AG04450 (cell line): ENCODE results near the gene KLHL29. TPM values are rescaled to one million over a fixed set of nuclear protein-coding genes. Genes with fewer than 3 reads are reported as not detected.

Source experiments
- CTCF ChIA-PET: fragments of 300-600, 350-600 bp; formaldehyde crosslinking; extraction: SDS; loops from one replicate; lab custom pipeline; 2022; ENCODE audit warnings: antibody characterized with exemption, inconsistent platforms; lab: Charles Lee
- POLR2A ChIA-PET: fragments of 350-600 bp; formaldehyde crosslinking; extraction: SDS; loops from one replicate; lab custom pipeline; 2021; ENCODE audit warnings: antibody characterized with exemption, inconsistent platforms; lab: Yijun Ruan, JAX
- DNase-seq: peaks from one replicate; pipeline ENCODE4 v3.0.0-alpha.2; 2011; ENCODE audit warnings: low read depth, low spot score
- H3K27ac ChIP-seq: one replicate; pipeline ENCODE4 v1.5.1; 2012; ENCODE audit warnings: low read depth, low read length, control low read depth
- H3K27me3 ChIP-seq: one replicate; pipeline ENCODE4 v1.6.0; 2012; ENCODE audit warnings: low read length; ENCODE audit not compliant: control insufficient read depth, insufficient read depth
- H3K4me3 ChIP-seq: 2 replicates; pipeline ENCODE4 v1.5.1; 2011; ENCODE audit warnings: mild to moderate bottlenecking, low read depth, low read length, control low read depth
- H3K9me3 ChIP-seq: 2 replicates; pipeline ENCODE4 v1.5.1; 2012; ENCODE audit warnings: low read length; ENCODE audit not compliant: control insufficient read depth, insufficient read depth
- CTCF ChIP-seq: IDR thresholded peaks from 2 replicates; pipeline ENCODE4 v1.5.1; 2011; ENCODE audit warnings: low read depth, low read length, control low read depth, inconsistent platforms
- polyA plus RNA-seq: library from polyadenylated mRNA; depleted of rRNA; stranded (reverse); fragments of >200 nt; gene quantifications from 2 replicates; pipeline ENCODE4 v1.2.3, GENCODE V29; 2011

KLHL29 gene
- polyA plus RNA-seq, 1 experiment = 3.6 TPM

DNA sequence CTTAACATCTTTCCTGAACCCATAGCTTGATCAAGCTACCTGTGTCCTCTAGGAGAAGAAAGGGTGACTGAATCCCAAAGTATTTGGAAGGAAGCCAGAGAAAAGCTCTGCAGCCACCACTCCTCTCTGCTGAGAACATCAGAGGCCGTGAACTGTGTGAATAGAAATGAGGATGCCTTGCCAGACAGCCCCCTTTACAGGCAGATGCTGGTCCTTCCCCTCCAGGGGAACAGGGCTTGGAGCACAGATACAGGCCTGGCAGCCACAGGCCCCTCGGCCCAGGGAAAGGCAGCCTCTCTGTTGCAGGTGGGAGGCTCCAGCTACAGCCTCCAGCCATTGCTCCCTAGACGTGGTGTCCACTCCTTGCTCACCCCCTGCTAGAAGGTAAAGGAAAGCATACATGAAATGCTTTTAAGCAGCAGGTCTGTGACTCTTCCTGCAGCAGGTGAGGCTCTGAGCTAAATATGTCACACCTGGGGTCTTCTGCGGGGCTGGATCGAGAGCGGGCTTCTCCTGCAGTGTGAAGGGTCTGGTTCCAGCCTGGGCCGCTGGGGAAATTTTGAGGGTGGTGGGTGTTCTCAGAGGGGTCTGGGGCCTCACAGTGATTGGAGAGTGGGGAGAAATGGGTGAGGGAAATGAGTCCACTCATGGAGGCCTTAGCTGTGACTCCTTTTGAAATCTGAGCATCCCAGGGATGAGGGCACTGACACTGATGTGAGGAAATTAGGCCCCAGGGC, 234.0 kb downstream of the KLHL29 start:
- TF ChIP-seq CTCF = no peak
- H3K27ac ChIP-seq = no peak overlapping the region
- ChIA-PET CTCF (no interaction called here), POLR2A (no interaction called here)
- peaks cover under 1% of the 10 kb centered on the region; the same call in 1 of the 2 replicates for H3K9me3 ChIP-seq
- DNase-seq = no peak
- H3K27me3 ChIP-seq = no peaks in the 10 kb centered on the region
- H3K4me3 ChIP-seq = no peak overlapping the region

DNA sequence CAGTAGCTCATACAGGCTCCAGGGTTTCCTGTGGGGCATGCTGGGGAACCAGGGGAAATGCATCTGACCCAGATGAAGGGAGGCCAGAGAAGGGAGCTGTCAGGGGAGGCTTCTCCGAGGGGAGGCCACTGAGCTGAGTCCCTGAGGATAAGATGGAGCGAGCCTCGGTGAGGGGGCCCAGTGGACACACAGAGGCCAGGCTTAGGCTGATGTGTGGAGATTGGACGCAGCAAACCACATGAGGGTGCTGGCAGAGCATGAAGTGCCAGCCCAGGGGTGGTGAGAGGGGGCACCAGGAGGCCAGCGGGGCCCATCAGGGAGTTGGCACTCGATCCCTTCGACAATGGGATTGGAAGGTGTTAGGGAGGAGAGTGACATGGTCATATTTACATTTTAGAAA, 235.0 kb downstream of the KLHL29 start:
- ChIA-PET POLR2A (no interaction called here), CTCF (no interaction called here)
- peaks cover 7% of the 10 kb centered on the region; the same call in 1 of the 2 replicates for H3K9me3 ChIP-seq
- no peaks in the 10 kb centered on the region for H3K27me3 ChIP-seq
- H3K4me3 ChIP-seq = no peak overlapping the region
- H3K27ac ChIP-seq = no peak overlapping the region
- TF ChIP-seq CTCF = no peak
- DNase-seq = no peak

DNA sequence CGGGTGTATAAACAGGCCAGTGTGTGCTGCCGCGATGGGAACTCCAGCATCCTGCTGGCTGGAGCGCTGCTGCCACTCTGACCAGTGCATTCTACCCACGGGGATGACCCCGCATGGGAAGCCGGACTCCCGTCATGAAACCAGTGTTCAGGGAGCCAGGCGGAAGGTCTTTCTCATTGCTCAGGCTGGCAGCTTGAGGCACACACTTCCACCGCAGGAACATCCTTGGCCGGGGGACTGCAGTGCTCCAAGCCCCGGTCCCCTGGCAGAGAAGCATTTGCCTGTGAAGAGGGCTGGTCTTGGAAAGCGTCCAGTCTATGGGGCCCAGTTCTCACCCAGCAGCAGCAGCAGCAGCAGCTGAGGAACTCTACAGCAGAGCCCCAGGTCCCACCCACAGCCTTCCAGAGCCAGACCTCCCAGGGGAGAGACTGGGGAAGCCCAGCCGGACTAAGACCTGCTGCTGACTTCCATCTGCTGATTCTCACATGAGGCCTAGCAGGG, 235.9 kb downstream of the KLHL29 start:
- H3K9me3 ChIP-seq = peaks cover 7% of the 10 kb centered on the region; the same call in 1 of the 2 replicates
- no peak overlapping the region for H3K4me3 ChIP-seq
- no peak for DNase-seq
- POLR2A ChIA-PET = no interaction called here
- H3K27me3 ChIP-seq = no peaks in the 10 kb centered on the region
- no peak overlapping the region for H3K27ac ChIP-seq
- no peak for TF ChIP-seq CTCF
- CTCF ChIA-PET = interaction anchor here (0.6 kb wide), 1 partner anchor 72 kb away, joined by 5 read pairs; no protein-coding TSS in a partner anchor

GRCh38 chr2:23621616-23622015, 236.6 kb downstream of the KLHL29 start:
- Histone ChIP-seq H3K27me3 (no peaks in the 10 kb centered on the region), H3K9me3 (peaks cover 7% of the 10 kb centered on the region), H3K27ac (no peak overlapping the region), H3K4me3 (no peak overlapping the region)
- CTCF ChIA-PET = interaction anchor here (0.5 to 1.1 kb wide), 3 partner anchors 12 to 76 kb away, joined by 3 to 5 read pairs (median 4); no protein-coding TSS in a partner anchor
- no peak for TF ChIP-seq CTCF
- no peak for DNase-seq
- POLR2A ChIA-PET = no interaction called here

DNA sequence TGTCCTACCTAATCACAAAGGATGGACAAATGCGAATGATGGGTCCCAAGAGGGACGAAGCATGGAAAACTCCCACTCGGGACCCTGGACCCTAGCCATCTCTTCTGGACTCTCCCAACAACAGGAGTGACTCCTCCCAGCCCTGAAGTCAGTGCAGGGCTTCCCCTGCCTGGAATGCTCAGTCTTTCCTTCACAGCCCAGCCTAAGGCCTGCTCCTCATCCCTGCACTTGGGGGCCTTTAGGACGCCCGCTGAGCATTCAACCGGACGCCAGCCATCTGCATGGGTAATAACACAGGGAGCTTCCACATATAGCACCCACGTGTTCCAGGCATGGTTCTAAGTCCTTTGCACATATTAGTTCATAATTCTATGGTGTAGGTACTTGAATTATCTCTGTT, 237.5 kb downstream of the KLHL29 start:
- ChIA-PET POLR2A (no interaction called here), CTCF (interaction anchor here (1.1 kb wide), 1 partner anchor 11 kb away, joined by 3 read pairs; no protein-coding TSS in a partner anchor)
- Histone ChIP-seq H3K9me3 (peaks cover 7% of the 10 kb centered on the region), H3K27me3 (no peaks in the 10 kb centered on the region), H3K4me3 (no peak overlapping the region), H3K27ac (no peak overlapping the region)
- no peak for DNase-seq
- no peak for TF ChIP-seq CTCF
